Kidney (tissue), 14 donors: ENCODE results near the gene MCRS1. TPM values are rescaled to one million over a fixed set of nuclear protein-coding genes. Genes with fewer than 3 reads are reported as not detected.
A peak's percentile ranks its signal among the peaks of the same experiment; 100 is the strongest.

Experiments
- DNase-seq, 5 donors: peaks; one replicate each; pipeline ENCODE4 v3.0.0-alpha.2; 2013 to 2020
- FAIRE-seq: peaks from 2 replicates; lab custom pipeline; 2012; peaks lifted over from hg19 to GRCh38; lab: Jason Lieb, UNC
- H3K27ac ChIP-seq, 2 donors: one replicate each; pipeline ENCODE4 v1.7.0; 2013; ENCODE audit warnings: low read depth in 2 of 2, low read length in 2 of 2, inconsistent platforms in 1 of 2
- H3K27me3 ChIP-seq: one replicate; pipeline ENCODE4 v1.7.1; 2013; ENCODE audit warnings: low read length, inconsistent platforms; ENCODE audit not compliant: control insufficient read depth, insufficient read depth
- H3K36me3 ChIP-seq, 3 donors: one replicate each; pipeline versions ENCODE4 v1.7.0 to v1.7.1; 2013; ENCODE audit warnings: low read length in 3 of 3, control low read depth in 1 of 3, inconsistent platforms in 1 of 3; ENCODE audit not compliant: insufficient read depth in 3 of 3, control insufficient read depth in 2 of 3
- H3K4me1 ChIP-seq, 3 donors: one replicate each; pipeline versions ENCODE4 v1.7.0 to v1.7.1; 2013; ENCODE audit warnings: low read length in 3 of 3, inconsistent platforms in 1 of 3, low read depth in 1 of 3; ENCODE audit not compliant: control insufficient read depth in 2 of 3, insufficient read depth in 2 of 3
- H3K4me3 ChIP-seq, 3 donors: one replicate each; pipeline versions ENCODE4 v1.7.0 to v1.8.1; 2013; ENCODE audit warnings: low read length in 3 of 3, control low read depth in 1 of 3, inconsistent platforms in 1 of 3
- H3K9ac ChIP-seq, 3 donors: one replicate each; pipeline versions ENCODE4 v1.7.0 to v1.7.1; 2013; ENCODE audit warnings: low read length in 3 of 3, control low read depth in 1 of 3, inconsistent platforms in 1 of 3
- H3K9me3 ChIP-seq, 3 donors: one replicate each; pipeline versions ENCODE4 v1.7.0 to v1.7.1; 2013; ENCODE audit warnings: low read length in 3 of 3, control low read depth in 1 of 3, inconsistent platforms in 1 of 3; ENCODE audit not compliant: control insufficient read depth in 2 of 3, insufficient read depth in 1 of 3
- CTCF ChIP-seq: IDR thresholded peaks from 3 replicates; pipeline ENCODE4 v1.5.1; 2012; ENCODE audit warnings: mild to moderate bottlenecking, moderate library complexity, borderline replicate concordance; ENCODE audit not compliant: insufficient read depth; ENCODE audit errors: extremely low read depth
- intact Hi-C: fragments of 100-400 bp; cut with DNase I; formaldehyde crosslinking; loops from one replicate; pipeline ENCODE4 v1.11.1; 2022
- polyA plus RNA-seq: library from polyadenylated mRNA; stranded (reverse); fragments of 350-450 nt; fragmentation: Illumina TruSeq; extraction: RNeasy Lipid Tissue Mini Kit (QIAGEN cat#74804); gene quantifications from one replicate; pipeline ENCODE4 v1.2.3, GENCODE V29; 2014; ENCODE audit warnings: low read depth, low replicate concordance; ENCODE audit not compliant: insufficient read depth
- total RNA-seq: library from RNA; stranded (reverse); fragmentation: NEBNext Ultra II Directional; extraction: Animal tissue kit (Norgen Biotek cat#: 25700); gene quantifications from one replicate; pipeline ENCODE4 v1.2.1, GENCODE V29; 2021
- donor health status: control.
- donor health status: control.
- donor health status: control.
- donor health status: control.
- donor health status: control.
- donor health status: DM: yes; HTN: yes; CAD: no.
- donor health status: Normal renal cell carcinoma (clear cell type).

Gene MCRS1
- total and polyA plus RNA-seq, 2 donors from 2014 or later, result 60.4 to 66.8 TPM

DNA sequence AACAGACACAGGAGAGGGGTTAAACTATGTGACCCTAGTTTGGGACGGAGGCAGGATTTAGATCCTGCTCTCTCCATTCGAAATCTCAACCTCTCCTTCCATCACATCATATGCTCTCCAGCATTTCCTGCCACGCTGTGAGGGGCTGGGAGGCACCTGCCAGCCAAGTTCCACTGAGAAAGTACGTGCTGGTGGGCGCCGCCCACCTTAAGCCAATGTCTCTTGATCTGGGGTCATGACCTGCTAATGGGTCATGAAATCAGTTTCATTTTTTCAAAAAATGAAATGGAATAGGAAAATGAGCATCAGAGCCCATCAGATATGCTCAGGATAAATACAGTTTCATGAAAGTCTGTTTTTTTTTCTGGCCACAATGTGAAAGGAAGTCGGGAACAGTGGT is 7.2 kb downstream of the MCRS1 start:
- DNase-seq, result peak in 1 of 5 donors; percentile 39
- no peak for TF ChIP-seq CTCF
- peaks cover 3 to 62% (median 41%) of the 10 kb centered on the region in 3 donors for H3K36me3 ChIP-seq
- no peak overlapping the region for H3K4me3 ChIP-seq
- no peak for FAIRE-seq
- intact Hi-C loops, result no loop called here
- H3K4me1 ChIP-seq, result peaks cover 0 to 15% (median 14%) of the 10 kb centered on the region in 3 donors
- H3K27me3 ChIP-seq, result no peaks in the 10 kb centered on the region
- H3K9ac ChIP-seq, result no peak overlapping the region
- H3K9me3 ChIP-seq, result no peaks in the 10 kb centered on the region
- H3K27ac ChIP-seq, result no peak overlapping the region

- FAIRE-seq (no peak), DNase-seq (peak in 1 of 5 donors; percentile 55)
- H3K27me3 ChIP-seq, result no peaks in the 10 kb centered on the region
- no peak for TF ChIP-seq CTCF
- H3K9me3 ChIP-seq, result no peaks in the 10 kb centered on the region
- intact Hi-C loops, result no loop called here
- no peak overlapping the region for H3K4me3 ChIP-seq
- H3K9ac ChIP-seq, result no peak overlapping the region
- peaks cover 3 to 51% (median 38%) of the 10 kb centered on the region in 3 donors for H3K36me3 ChIP-seq
- peaks cover 0 to 15% (median 14%) of the 10 kb centered on the region in 3 donors for H3K4me1 ChIP-seq
- no peak overlapping the region for H3K27ac ChIP-seq
These were observed 8.8 kb downstream of the MCRS1 start for GRCh38 chr12:49559011-49559675.

DNA sequence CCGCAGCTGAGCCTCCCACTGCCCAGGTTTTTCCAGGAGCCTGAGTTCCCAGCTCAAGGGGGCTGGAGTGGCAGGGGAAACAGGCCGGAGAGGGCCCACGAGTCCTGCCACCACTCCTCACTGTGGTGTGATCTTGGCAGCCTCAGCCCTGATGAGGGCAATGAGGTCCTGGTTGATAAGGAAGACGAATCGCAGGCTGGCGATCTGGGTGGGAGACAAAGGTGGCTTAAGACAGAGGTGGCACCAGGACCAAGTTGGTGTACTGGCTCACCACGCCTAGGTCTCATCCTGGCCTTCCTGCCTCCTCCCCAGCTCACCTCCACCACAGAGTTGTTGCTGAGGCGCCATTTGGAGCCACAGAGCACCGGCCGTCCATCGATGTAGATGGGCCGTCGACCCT is 9.4 kb downstream of the MCRS1 start:
- peaks cover 0 to 15% (median 14%) of the 10 kb centered on the region in 3 donors for H3K4me1 ChIP-seq
- intact Hi-C loops, result no loop called here
- TF ChIP-seq CTCF, result no peak
- no peak for FAIRE-seq
- no peak overlapping the region for H3K4me3 ChIP-seq
- H3K27me3 ChIP-seq, result no peaks in the 10 kb centered on the region
- H3K36me3 ChIP-seq, result peaks cover 3 to 45% (median 38%) of the 10 kb centered on the region in 3 donors
- no peak overlapping the region for H3K9ac ChIP-seq
- H3K9me3 ChIP-seq, result no peaks in the 10 kb centered on the region
- peak in 1 of 5 donors; percentile 57 for DNase-seq
- H3K27ac ChIP-seq, result no peak overlapping the region
